Neural cell (in vitro differentiated cells): ENCODE results near the gene HERC3. TPM values are rescaled to one million over a fixed set of nuclear protein-coding genes. Genes with fewer than 3 reads are reported as not detected.

Experiments
- H2AFZ ChIP-seq: fragments of 200-600, 300-800 bp; sonication (generic), shearing (Covaris generic); 2 replicates; pipeline ENCODE4 v1.6.0; 2014; ENCODE audit warnings: low read depth, mild to moderate bottlenecking, antibody characterized with exemption, low read length, moderate library complexity
- H3F3A ChIP-seq: fragments of 200-600 bp; shearing (Covaris generic); 2 replicates; pipeline ENCODE4 v1.6.1; 2016; ENCODE audit warnings: mild to moderate bottlenecking, moderate library complexity, mixed read lengths, antibody characterized with exemption, low read length; ENCODE audit not compliant: insufficient read depth, poor library complexity, severe bottlenecking
- H3K27ac ChIP-seq: fragments of 200-600, 300-800 bp; sonication (generic), shearing (Covaris generic); 2 replicates; pipeline ENCODE4 v1.5.1; 2014; ENCODE audit warnings: mild to moderate bottlenecking, low read length, moderate library complexity
- H3K27me3 ChIP-seq: fragments of 300-800, 200-600 bp; sonication (generic), shearing (Covaris generic); 2 replicates; pipeline ENCODE4 v1.6.0; 2014; ENCODE audit warnings: mild to moderate bottlenecking, low read depth, low read length, moderate library complexity; ENCODE audit not compliant: insufficient read depth
- H3K36me3 ChIP-seq: fragments of 300-800, 200-600 bp; sonication (generic), shearing (Covaris generic); 2 replicates; pipeline ENCODE4 v1.5.1; 2014; ENCODE audit warnings: mild to moderate bottlenecking, antibody characterized with exemption, low read length, moderate library complexity; ENCODE audit not compliant: insufficient read depth
- H3K4me2 ChIP-seq: fragments of 300-800, 200-600 bp; sonication (generic), shearing (Covaris generic); 2 replicates; pipeline ENCODE4 v1.6.0; 2014; ENCODE audit warnings: mild to moderate bottlenecking, low read length
- H3K4me3 ChIP-seq: fragments of 300-800, 200-600 bp; sonication (generic), shearing (Covaris generic); 2 replicates; pipeline ENCODE4 v1.5.1; 2014; ENCODE audit warnings: mild to moderate bottlenecking, low read length, moderate library complexity
- H3K79me2 ChIP-seq: fragments of 200-600 bp; shearing (Covaris generic); replicated peaks from 2 replicates; pipeline ENCODE4 v1.6.0; 2014; ENCODE audit warnings: mild to moderate bottlenecking, low read length, moderate library complexity; ENCODE audit not compliant: insufficient read depth
- H3K9ac ChIP-seq: fragments of 300-800, 200-600 bp; sonication (generic), shearing (Covaris generic); 2 replicates; pipeline ENCODE4 v1.6.1; 2016; ENCODE audit warnings: mild to moderate bottlenecking, low read length, mixed read lengths
- H3K9me2 ChIP-seq: fragments of 200-600 bp; shearing (Covaris generic); 2 replicates; pipeline ENCODE4 v1.6.1; 2016; ENCODE audit warnings: mild to moderate bottlenecking, low read length, mixed read lengths; ENCODE audit not compliant: insufficient read depth
- H3K9me3 ChIP-seq: fragments of 200-600, 300-800 bp; sonication (generic), shearing (Covaris generic); 2 replicates; pipeline ENCODE4 v1.6.1; 2016; ENCODE audit warnings: mild to moderate bottlenecking, mixed run types, low read length, moderate library complexity, mixed read lengths
- H4K20me1 ChIP-seq: fragments of 200-600 bp; shearing (Covaris generic); 2 replicates; pipeline ENCODE4 v1.6.1; 2016; ENCODE audit warnings: mild to moderate bottlenecking, mixed run types; ENCODE audit not compliant: insufficient read depth
- CTCF ChIP-seq: fragments of 450-650 bp; IDR thresholded peaks from 2 replicates; pipeline ENCODE4 v1.5.1; 2014; ENCODE audit warnings: antibody characterized with exemption, mild to moderate bottlenecking, moderate library complexity; ENCODE audit not compliant: poor library complexity, severe bottlenecking
- EP300 ChIP-seq: fragments of 450-650 bp; conservative IDR thresholded peaks from 2 replicates; pipeline ENCODE4 v1.6.1; 2014; ENCODE audit warnings: antibody characterized with exemption, mild to moderate bottlenecking, moderate library complexity; ENCODE audit not compliant: poor library complexity, severe bottlenecking
- EZH2 ChIP-seq: fragments of 200-600, 300-800 bp; shearing (Covaris generic), sonication (generic); IDR thresholded peaks from 2 replicates; pipeline ENCODE4 v1.6.1; 2014; ENCODE audit warnings: antibody characterized with exemption, low read length, borderline replicate concordance, mild to moderate bottlenecking; ENCODE audit not compliant: insufficient read depth, poor library complexity, severe bottlenecking
- MXI1 ChIP-seq: fragments of 450-650 bp; conservative IDR thresholded peaks from 2 replicates; pipeline ENCODE4 v1.6.1; 2014; ENCODE audit warnings: antibody characterized with exemption, mild to moderate bottlenecking; ENCODE audit not compliant: poor library complexity, severe bottlenecking
- POLR2AphosphoS5 ChIP-seq: IDR thresholded peaks from 2 replicates; pipeline ENCODE4 v1.6.1; 2012
- RAD21 ChIP-seq: fragments of 450-650 bp; conservative IDR thresholded peaks from 2 replicates; pipeline ENCODE4 v1.6.1; 2014; ENCODE audit warnings: antibody characterized with exemption, mild to moderate bottlenecking, moderate library complexity
- REST ChIP-seq: IDR thresholded peaks from 2 replicates; pipeline ENCODE4 v1.6.1; 2012; ENCODE audit warnings: borderline replicate concordance
- SMC3 ChIP-seq: fragments of 450-650 bp; conservative IDR thresholded peaks from 2 replicates; pipeline ENCODE4 v1.6.1; 2014; ENCODE audit warnings: antibody characterized with exemption, mild to moderate bottlenecking, moderate library complexity; ENCODE audit not compliant: poor library complexity
- TAF1 ChIP-seq: IDR thresholded peaks from 2 replicates; pipeline ENCODE4 v1.6.1; 2012; ENCODE audit warnings: low read depth
- polyA plus RNA-seq: library from polyadenylated mRNA; depleted of rRNA; stranded (reverse); fragments of >200 nt; gene quantifications from 2 replicates; pipeline ENCODE4 v1.2.3, GENCODE V29; 2014

The HERC3 gene
- polyA plus RNA-seq, 1 donor from 2014 or later = 49.2 TPM

- Histone ChIP-seq H3K4me3 (no peak overlapping the region), H3K36me3 (peaks cover 2% of the 10 kb centered on the region), H3K9me2 (no peaks in the 10 kb centered on the region), H3K27me3 (no peaks in the 10 kb centered on the region), H3F3A (no peaks in the 10 kb centered on the region), H3K4me2 (no peak overlapping the region), H2AFZ (no peak overlapping the region), H3K9me3 (no peaks in the 10 kb centered on the region), H4K20me1 (no peaks in the 10 kb centered on the region), H3K79me2 (no peaks in the 10 kb centered on the region), H3K27ac (no peak overlapping the region), H3K9ac (no peak overlapping the region)
- TF ChIP-seq REST (no peak), RAD21 (no peak)
These were observed 152.3 kb downstream of the HERC3 start for GRCh38 chr4:88744609-88745008.

DNA sequence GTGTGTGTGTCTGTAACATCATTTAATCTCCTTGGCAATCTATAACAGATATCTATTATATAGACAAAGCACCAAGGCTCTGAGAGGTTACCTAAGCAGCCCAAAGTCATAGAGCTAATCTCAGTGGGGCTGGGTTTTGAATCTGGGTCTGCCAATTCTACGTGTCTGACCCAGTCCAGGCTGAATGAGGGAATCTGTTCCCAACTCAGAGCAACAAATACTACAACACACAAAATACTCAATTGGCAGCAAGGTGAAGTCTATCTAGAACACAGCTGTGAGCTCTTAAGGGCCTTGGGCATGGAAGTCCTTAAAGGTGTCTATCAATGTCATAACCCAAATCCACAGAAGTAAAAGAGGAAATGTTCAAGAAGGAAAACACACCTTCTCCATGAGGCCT, 152.9 kb downstream of the HERC3 start:
- H3K36me3 ChIP-seq = peaks cover 2% of the 10 kb centered on the region
- no peaks in the 10 kb centered on the region for H3F3A ChIP-seq
- no peak overlapping the region for H2AFZ ChIP-seq
- H4K20me1 ChIP-seq = no peaks in the 10 kb centered on the region
- no peaks in the 10 kb centered on the region for H3K9me2 ChIP-seq
- H3K9me3 ChIP-seq = no peaks in the 10 kb centered on the region
- H3K79me2 ChIP-seq = no peaks in the 10 kb centered on the region
- no peak overlapping the region for H3K4me2 ChIP-seq
- H3K9ac ChIP-seq = no peak overlapping the region
- no peak overlapping the region for H3K27ac ChIP-seq
- no peaks in the 10 kb centered on the region for H3K27me3 ChIP-seq
- no peak for TF ChIP-seq CTCF
- no peak for TF ChIP-seq SMC3
- TF ChIP-seq EP300 = no peak
- TF ChIP-seq MXI1 = no peak
- no peak for TF ChIP-seq RAD21
- no peak for TF ChIP-seq TAF1
- TF ChIP-seq REST = no peak
- TF ChIP-seq EZH2 = no peak
- TF ChIP-seq POLR2AphosphoS5 = no peak
- no peak overlapping the region for H3K4me3 ChIP-seq
